HCT116 (cell line): Measurements from ENCODE around the gene FGFBP2. TPM values are rescaled to one million over a fixed set of nuclear protein-coding genes. Genes with fewer than 3 reads are reported as not detected.

Experiments
- EZH2 ChIP-seq: fragments of 200-600 bp; sonication (generic); IDR thresholded peaks from 2 replicates; pipeline ENCODE4 v1.6.1; 2017; ENCODE audit warnings: antibody characterized with exemption, mixed run types
- total RNA-seq: library from RNA; stranded (reverse); gene quantifications from one replicate; pipeline ENCODE4 v1.2.1, GENCODE V29; 2021; ENCODE audit not compliant: unreplicated experiment
- TF ChIP-seq, protein P1 (sequence below), 3 experiments: fragments of 200-600 bp in 1 of 3; sonication (generic) in 1 of 3; IDR thresholded peaks in 2 of 3; conservative IDR thresholded peaks in 1 of 3; 2 replicates each; pipeline ENCODE4 v1.5.1; 2012 to 2017; ENCODE audit warnings: low read depth in 2 of 3, low read length in 2 of 3, antibody characterized with exemption in 1 of 3, borderline replicate concordance in 1 of 3, control low read depth in 1 of 3, mild to moderate bottlenecking in 1 of 3, mixed read lengths in 1 of 3, mixed run types in 1 of 3, moderate library complexity in 1 of 3; ENCODE audit not compliant: insufficient read depth in 1 of 3
- TF ChIP-seq, protein P2 (sequence below): IDR thresholded peaks from 2 replicates; pipeline ENCODE4 v1.6.1; 2012; ENCODE audit warnings: low read depth

FGFBP2 gene
- total RNA-seq, 1 experiment from 2014 or later, result not detected

- TF ChIP-seq, protein P1, sequence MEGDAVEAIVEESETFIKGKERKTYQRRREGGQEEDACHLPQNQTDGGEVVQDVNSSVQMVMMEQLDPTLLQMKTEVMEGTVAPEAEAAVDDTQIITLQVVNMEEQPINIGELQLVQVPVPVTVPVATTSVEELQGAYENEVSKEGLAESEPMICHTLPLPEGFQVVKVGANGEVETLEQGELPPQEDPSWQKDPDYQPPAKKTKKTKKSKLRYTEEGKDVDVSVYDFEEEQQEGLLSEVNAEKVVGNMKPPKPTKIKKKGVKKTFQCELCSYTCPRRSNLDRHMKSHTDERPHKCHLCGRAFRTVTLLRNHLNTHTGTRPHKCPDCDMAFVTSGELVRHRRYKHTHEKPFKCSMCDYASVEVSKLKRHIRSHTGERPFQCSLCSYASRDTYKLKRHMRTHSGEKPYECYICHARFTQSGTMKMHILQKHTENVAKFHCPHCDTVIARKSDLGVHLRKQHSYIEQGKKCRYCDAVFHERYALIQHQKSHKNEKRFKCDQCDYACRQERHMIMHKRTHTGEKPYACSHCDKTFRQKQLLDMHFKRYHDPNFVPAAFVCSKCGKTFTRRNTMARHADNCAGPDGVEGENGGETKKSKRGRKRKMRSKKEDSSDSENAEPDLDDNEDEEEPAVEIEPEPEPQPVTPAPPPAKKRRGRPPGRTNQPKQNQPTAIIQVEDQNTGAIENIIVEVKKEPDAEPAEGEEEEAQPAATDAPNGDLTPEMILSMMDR (IDR thresholded peaks at IDR 0.05 in 2 of 3, conservative IDR thresholded peaks at IDR 0.05 in 1 of 3; ENCODE audit: borderline replicate concordance in 1 of 3, insufficient read depth in 1 of 3, low read depth in 2 of 3, low read length in 2 of 3), result no peak
- TF ChIP-seq EZH2, result no peak
- TF ChIP-seq, protein P2, sequence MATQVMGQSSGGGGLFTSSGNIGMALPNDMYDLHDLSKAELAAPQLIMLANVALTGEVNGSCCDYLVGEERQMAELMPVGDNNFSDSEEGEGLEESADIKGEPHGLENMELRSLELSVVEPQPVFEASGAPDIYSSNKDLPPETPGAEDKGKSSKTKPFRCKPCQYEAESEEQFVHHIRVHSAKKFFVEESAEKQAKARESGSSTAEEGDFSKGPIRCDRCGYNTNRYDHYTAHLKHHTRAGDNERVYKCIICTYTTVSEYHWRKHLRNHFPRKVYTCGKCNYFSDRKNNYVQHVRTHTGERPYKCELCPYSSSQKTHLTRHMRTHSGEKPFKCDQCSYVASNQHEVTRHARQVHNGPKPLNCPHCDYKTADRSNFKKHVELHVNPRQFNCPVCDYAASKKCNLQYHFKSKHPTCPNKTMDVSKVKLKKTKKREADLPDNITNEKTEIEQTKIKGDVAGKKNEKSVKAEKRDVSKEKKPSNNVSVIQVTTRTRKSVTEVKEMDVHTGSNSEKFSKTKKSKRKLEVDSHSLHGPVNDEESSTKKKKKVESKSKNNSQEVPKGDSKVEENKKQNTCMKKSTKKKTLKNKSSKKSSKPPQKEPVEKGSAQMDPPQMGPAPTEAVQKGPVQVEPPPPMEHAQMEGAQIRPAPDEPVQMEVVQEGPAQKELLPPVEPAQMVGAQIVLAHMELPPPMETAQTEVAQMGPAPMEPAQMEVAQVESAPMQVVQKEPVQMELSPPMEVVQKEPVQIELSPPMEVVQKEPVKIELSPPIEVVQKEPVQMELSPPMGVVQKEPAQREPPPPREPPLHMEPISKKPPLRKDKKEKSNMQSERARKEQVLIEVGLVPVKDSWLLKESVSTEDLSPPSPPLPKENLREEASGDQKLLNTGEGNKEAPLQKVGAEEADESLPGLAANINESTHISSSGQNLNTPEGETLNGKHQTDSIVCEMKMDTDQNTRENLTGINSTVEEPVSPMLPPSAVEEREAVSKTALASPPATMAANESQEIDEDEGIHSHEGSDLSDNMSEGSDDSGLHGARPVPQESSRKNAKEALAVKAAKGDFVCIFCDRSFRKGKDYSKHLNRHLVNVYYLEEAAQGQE, result no peak
These were observed 50.7 kb downstream of the FGFBP2 start (continued) for GRCh38 chr4:15912236-15912635.

Other genes with a start within 250 kb of the FGFBP2 start
- not detected for gene CD38, start 184.8 kb downstream of the FGFBP2 start, total RNA-seq
- 8.7 TPM for gene FGFBP1, start 24.4 kb downstream of the FGFBP2 start, total RNA-seq
- gene PROM1, start 120.8 kb upstream of the FGFBP2 start, total RNA-seq, result 17.7 TPM